Measurements from ENCODE around the gene ATXN1.

ATXN1 gene

GRCh38 chr6:16481697-16482399 lies 279.4 kb downstream of the ATXN1 start:
- peak overlapping the region; percentile 38 for H3K4me3 Mint-ChIP-seq
- no peaks in the 10 kb centered on the region for H3K9me3 Mint-ChIP-seq
- no peaks in the 10 kb centered on the region for H3K27me3 Mint-ChIP-seq
- peak overlapping the region; percentile 85 for H3K27ac Mint-ChIP-seq
- H3K36me3 Mint-ChIP-seq, result peaks cover 20% of the 10 kb centered on the region
- peaks cover 81% of the 10 kb centered on the region for H3K4me1 Mint-ChIP-seq

GRCh38 chr6:16480763-16481560 lies 280.3 kb downstream of the ATXN1 start:
- H3K4me1 Mint-ChIP-seq, result peaks cover 81% of the 10 kb centered on the region
- H3K4me3 Mint-ChIP-seq, result peak overlapping the region; percentile 38
- H3K9me3 Mint-ChIP-seq, result no peaks in the 10 kb centered on the region
- H3K36me3 Mint-ChIP-seq, result peaks cover 23% of the 10 kb centered on the region
- peak overlapping the region; percentile 85 for H3K27ac Mint-ChIP-seq
- H3K27me3 Mint-ChIP-seq, result no peaks in the 10 kb centered on the region

- Mint-ChIP-seq H3K36me3 (peaks cover 28% of the 10 kb centered on the region), H3K27me3 (no peaks in the 10 kb centered on the region), H3K9me3 (peaks cover 5% of the 10 kb centered on the region), H3K4me3 (no peak overlapping the region), H3K27ac (peak overlapping the region; percentile 31), H3K4me1 (peaks cover 80% of the 10 kb centered on the region)
Observed at GRCh38 chr6:16477367-16478149, 283.7 kb downstream of the ATXN1 start.

GRCh38 chr6:16476861-16477260 lies 284.4 kb downstream of the ATXN1 start:
- peaks cover 80% of the 10 kb centered on the region for H3K4me1 Mint-ChIP-seq
- no peaks in the 10 kb centered on the region for H3K27me3 Mint-ChIP-seq
- peaks cover 28% of the 10 kb centered on the region for H3K36me3 Mint-ChIP-seq
- H3K9me3 Mint-ChIP-seq, result peaks cover 5% of the 10 kb centered on the region
- H3K27ac Mint-ChIP-seq, result peak overlapping the region; percentile 92
- no peak overlapping the region for H3K4me3 Mint-ChIP-seq

- peaks cover 76% of the 10 kb centered on the region for H3K4me1 Mint-ChIP-seq
- H3K27me3 Mint-ChIP-seq, result no peaks in the 10 kb centered on the region
- H3K36me3 Mint-ChIP-seq, result peaks cover 28% of the 10 kb centered on the region
- peak overlapping the region; percentile 58 for H3K4me3 Mint-ChIP-seq
- peak overlapping the region; percentile 99 for H3K27ac Mint-ChIP-seq
- H3K9me3 Mint-ChIP-seq, result peaks cover 5% of the 10 kb centered on the region
Observed at GRCh38 chr6:16475494-16475781, 285.8 kb downstream of the ATXN1 start.

- Mint-ChIP-seq H3K27ac (peak overlapping the region; percentile 99), H3K27me3 (no peaks in the 10 kb centered on the region), H3K36me3 (peaks cover 25% of the 10 kb centered on the region), H3K9me3 (peaks cover 5% of the 10 kb centered on the region), H3K4me3 (peak overlapping the region; percentile 77), H3K4me1 (peaks cover 72% of the 10 kb centered on the region)
Observed at GRCh38 chr6:16474772-16475493, 286.3 kb downstream of the ATXN1 start.

GRCh38 chr6:16473908-16474771 lies 287.1 kb downstream of the ATXN1 start:
- H3K27ac Mint-ChIP-seq, result peak overlapping the region; percentile 99
- H3K4me3 Mint-ChIP-seq, result peak overlapping the region; percentile 77
- no peaks in the 10 kb centered on the region for H3K27me3 Mint-ChIP-seq
- H3K36me3 Mint-ChIP-seq, result peaks cover 26% of the 10 kb centered on the region
- peaks cover 5% of the 10 kb centered on the region for H3K9me3 Mint-ChIP-seq
- peaks cover 72% of the 10 kb centered on the region for H3K4me1 Mint-ChIP-seq

- H3K4me3 Mint-ChIP-seq, result peak overlapping the region; percentile 48
Observed at GRCh38 chr6:16473184-16473907, 287.9 kb downstream of the ATXN1 start.

GRCh38 chr6:16472349-16473069 lies 288.8 kb downstream of the ATXN1 start:
- Mint-ChIP-seq H3K4me1 (peaks cover 65% of the 10 kb centered on the region), H3K4me3 (no peak overlapping the region), H3K36me3 (peaks cover 22% of the 10 kb centered on the region), H3K27me3 (no peaks in the 10 kb centered on the region), H3K9me3 (peaks cover 5% of the 10 kb centered on the region), H3K27ac (peak overlapping the region; percentile 99)

More at GRCh38 chr6:16473184-16473907, 287.9 kb downstream of the ATXN1 start:
- H3K27ac Mint-ChIP-seq, result peak overlapping the region; percentile 99
- H3K36me3 Mint-ChIP-seq, result peaks cover 25% of the 10 kb centered on the region
- no peaks in the 10 kb centered on the region for H3K27me3 Mint-ChIP-seq
- H3K4me1 Mint-ChIP-seq, result peaks cover 69% of the 10 kb centered on the region
- H3K9me3 Mint-ChIP-seq, result peaks cover 5% of the 10 kb centered on the region

GRCh38 chr6:16471910-16472297 lies 289.4 kb downstream of the ATXN1 start:
- peaks cover 64% of the 10 kb centered on the region for H3K4me1 Mint-ChIP-seq
- H3K27me3 Mint-ChIP-seq, result no peaks in the 10 kb centered on the region
- H3K36me3 Mint-ChIP-seq, result peaks cover 17% of the 10 kb centered on the region
- H3K27ac Mint-ChIP-seq, result no peak overlapping the region
- H3K9me3 Mint-ChIP-seq, result peaks cover 5% of the 10 kb centered on the region
- no peak overlapping the region for H3K4me3 Mint-ChIP-seq

GRCh38 chr6:16471222-16471909 lies 289.9 kb downstream of the ATXN1 start:
- Mint-ChIP-seq H3K36me3 (peaks cover 14% of the 10 kb centered on the region), H3K9me3 (peaks cover 5% of the 10 kb centered on the region), H3K4me1 (peaks cover 61% of the 10 kb centered on the region), H3K27ac (peak overlapping the region; percentile 84), H3K27me3 (no peaks in the 10 kb centered on the region), H3K4me3 (no peak overlapping the region)

- Mint-ChIP-seq H3K4me1 (peaks cover 56% of the 10 kb centered on the region), H3K9me3 (peaks cover 5% of the 10 kb centered on the region), H3K27ac (peak overlapping the region; percentile 84), H3K27me3 (no peaks in the 10 kb centered on the region), H3K36me3 (peaks cover 15% of the 10 kb centered on the region), H3K4me3 (no peak overlapping the region)
Observed at GRCh38 chr6:16470502-16471221, 290.6 kb downstream of the ATXN1 start.

All from activated naive CD4-positive, alpha-beta T cell treated with anti-CD3 and anti-CD28 coated beads, Interleukin-2, amount 50 U/mL, for 24 hours (primary cell).